PC-3 (cell line): Measurements from ENCODE around the gene ZCCHC10. TPM values are rescaled to one million over a fixed set of nuclear protein-coding genes. Genes with fewer than 3 reads are reported as not detected.
A peak's percentile ranks its signal among the peaks of the same experiment; 100 is the strongest.

Source experiments
- ATAC-seq: fragments of 200-7000 bp; cut with Tn5 transposase; 2 replicates; pipeline ENCODE4 v1.9.1; 2020; ENCODE audit warnings: mild to moderate bottlenecking, moderate library complexity
- BruUV-seq: library from RNA; stranded (reverse); fragments of 400-500 nt; replicated peaks from 2 replicates; lab custom pipeline; 2021; lab: Mats Ljungman, UMichigan
- CTCF ChIA-PET: fragments of 300-600 bp; sonication (Branson Sonifier 250); formaldehyde crosslinking; loops from one replicate; lab custom pipeline; 2022; ENCODE audit warnings: antibody characterized with exemption; lab: Charles Lee
- POLR2A ChIA-PET: fragments of 300-600 bp; sonication (Branson Sonifier 250); formaldehyde crosslinking; loops from one replicate; lab custom pipeline; 2022; ENCODE audit warnings: antibody characterized with exemption; ENCODE audit not compliant: unreplicated experiment; lab: Charles Lee
- DNase-seq: peaks from one replicate; pipeline ENCODE4 v3.0.0-alpha.2; 2015
- H2AFZ ChIP-seq: fragments of 300-600 bp; sonication (generic); 2 replicates; pipeline ENCODE4 v1.6.0; 2016; ENCODE audit warnings: antibody characterized with exemption, low read length
- H3F3A ChIP-seq: fragments of 300-600 bp; sonication (generic); one replicate; pipeline ENCODE4 v1.6.0; 2017; ENCODE audit warnings: antibody characterized with exemption, low read length, control low read depth, mild to moderate bottlenecking; ENCODE audit not compliant: unreplicated experiment
- H3K27ac ChIP-seq: fragments of 300-600 bp; sonication (generic); 2 replicates; pipeline ENCODE4 v1.5.1; 2016; ENCODE audit warnings: mild to moderate bottlenecking, low read length
- H3K27me3 ChIP-seq: fragments of 300-600 bp; sonication (generic); 2 replicates; pipeline ENCODE4 v1.6.1; 2016; ENCODE audit warnings: low read length, mixed read lengths
- H3K36me3 ChIP-seq: fragments of 300-600 bp; sonication (generic); 2 replicates; pipeline ENCODE4 v1.6.1; 2016; ENCODE audit warnings: low read depth, mixed run types, low read length, mixed read lengths
- H3K4me1 ChIP-seq: fragments of 300-600 bp; sonication (generic); 2 replicates; pipeline ENCODE4 v1.5.1; 2016; ENCODE audit warnings: low read length; ENCODE audit not compliant: insufficient read depth
- H3K4me2 ChIP-seq: fragments of 300-600 bp; sonication (generic); 2 replicates; pipeline ENCODE4 v1.6.0; 2016; ENCODE audit warnings: low read length
- H3K4me3 ChIP-seq: fragments of 300-600 bp; sonication (generic); 2 replicates; pipeline ENCODE4 v1.5.1; 2016; ENCODE audit warnings: mild to moderate bottlenecking, low read length, mixed read lengths
- H3K79me2 ChIP-seq: fragments of 300-600 bp; sonication (generic); 2 replicates; pipeline ENCODE4 v1.6.1; 2017; ENCODE audit warnings: low read length, mixed read lengths
- H3K9ac ChIP-seq: fragments of 300-600 bp; sonication (generic); 2 replicates; pipeline ENCODE4 v1.6.0; 2016; ENCODE audit warnings: mild to moderate bottlenecking, low read length
- H3K9me2 ChIP-seq: fragments of 300-600 bp; sonication (generic); replicated peaks from 2 replicates; pipeline ENCODE4 v1.6.1; 2016; ENCODE audit warnings: mixed run types, low read length, mixed read lengths
- H3K9me3 ChIP-seq: fragments of 300-600 bp; sonication (generic); 2 replicates; pipeline ENCODE4 v1.6.1; 2016; ENCODE audit warnings: low read length, mixed read lengths
- H4K20me1 ChIP-seq: fragments of 300-600 bp; sonication (generic); 2 replicates; pipeline ENCODE4 v1.6.1; 2016; ENCODE audit warnings: low read length, mixed read lengths
- EZH2 ChIP-seq: fragments of 300-600 bp; sonication (generic); IDR thresholded peaks from one replicate; pipeline ENCODE4 v1.6.1; 2017; ENCODE audit warnings: antibody characterized with exemption, mild to moderate bottlenecking, low read length; ENCODE audit not compliant: unreplicated experiment
- EZH2phosphoT487 ChIP-seq: fragments of 300-600 bp; sonication (generic); IDR thresholded peaks from 2 replicates; pipeline ENCODE4 v1.6.1; 2018; ENCODE audit warnings: mild to moderate bottlenecking, antibody characterized with exemption, low read length, borderline replicate concordance
- intact Hi-C: fragments of 100-400 bp; cut with micrococcal nuclease; formaldehyde crosslinking; loops from 2 replicates; pipeline ENCODE4 v1.9.0; 2023
- total RNA-seq: library from RNA; depleted of rRNA; stranded (reverse); fragments of >200 nt; gene quantifications from 2 replicates; pipeline ENCODE4 v1.2.3, GENCODE V29; 2014
- TF ChIP-seq, protein P1 (sequence below): fragments of 300-600 bp; sonication (generic); conservative IDR thresholded peaks from 2 replicates; pipeline ENCODE4 v1.5.1; 2017; ENCODE audit warnings: antibody characterized with exemption, low read depth, mild to moderate bottlenecking, low read length

Gene ZCCHC10
- total RNA-seq, 1 experiment from 2014 or later, result 6.1 TPM

DNA sequence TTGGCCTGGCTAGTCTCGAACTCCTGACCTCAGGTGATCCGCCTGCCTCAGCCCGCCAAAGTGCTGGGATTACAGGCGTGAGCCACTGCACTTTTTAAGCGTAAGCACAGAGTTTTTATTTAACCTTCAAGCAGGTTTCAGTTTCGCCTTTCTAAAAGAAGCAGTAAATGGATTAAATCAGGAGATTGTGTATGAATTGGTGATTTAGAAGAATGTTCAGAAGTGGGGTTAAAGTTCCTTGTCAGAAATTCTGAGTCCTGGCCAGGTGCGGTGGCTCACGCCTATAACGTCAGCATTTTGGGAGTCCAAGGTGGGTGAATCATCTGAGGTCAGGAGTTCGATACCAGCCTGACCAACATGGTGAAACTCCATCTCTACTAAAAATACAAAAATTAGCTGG is 37.6 kb upstream of the ZCCHC10 start:
- Histone ChIP-seq H3K27ac (no peak overlapping the region), H3K9me2 (no peaks in the 10 kb centered on the region), H4K20me1 (peaks cover 28% of the 10 kb centered on the region), H3K79me2 (peaks cover 83% of the 10 kb centered on the region), H3K4me3 (no peak overlapping the region), H2AFZ (no peak overlapping the region), H3K9ac (no peak overlapping the region), H3K9me3 (no peaks in the 10 kb centered on the region), H3K4me2 (no peak overlapping the region), H3K27me3 (no peaks in the 10 kb centered on the region), H3F3A (no peaks in the 10 kb centered on the region), H3K36me3 (peaks cover 22% of the 10 kb centered on the region), H3K4me1 (peaks cover 13% of the 10 kb centered on the region)
- CTCF ChIA-PET, result no interaction called here
- no peak for ATAC-seq
- TF ChIP-seq EZH2, result no peak
- TF ChIP-seq, protein P1, sequence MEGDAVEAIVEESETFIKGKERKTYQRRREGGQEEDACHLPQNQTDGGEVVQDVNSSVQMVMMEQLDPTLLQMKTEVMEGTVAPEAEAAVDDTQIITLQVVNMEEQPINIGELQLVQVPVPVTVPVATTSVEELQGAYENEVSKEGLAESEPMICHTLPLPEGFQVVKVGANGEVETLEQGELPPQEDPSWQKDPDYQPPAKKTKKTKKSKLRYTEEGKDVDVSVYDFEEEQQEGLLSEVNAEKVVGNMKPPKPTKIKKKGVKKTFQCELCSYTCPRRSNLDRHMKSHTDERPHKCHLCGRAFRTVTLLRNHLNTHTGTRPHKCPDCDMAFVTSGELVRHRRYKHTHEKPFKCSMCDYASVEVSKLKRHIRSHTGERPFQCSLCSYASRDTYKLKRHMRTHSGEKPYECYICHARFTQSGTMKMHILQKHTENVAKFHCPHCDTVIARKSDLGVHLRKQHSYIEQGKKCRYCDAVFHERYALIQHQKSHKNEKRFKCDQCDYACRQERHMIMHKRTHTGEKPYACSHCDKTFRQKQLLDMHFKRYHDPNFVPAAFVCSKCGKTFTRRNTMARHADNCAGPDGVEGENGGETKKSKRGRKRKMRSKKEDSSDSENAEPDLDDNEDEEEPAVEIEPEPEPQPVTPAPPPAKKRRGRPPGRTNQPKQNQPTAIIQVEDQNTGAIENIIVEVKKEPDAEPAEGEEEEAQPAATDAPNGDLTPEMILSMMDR, result no peak
- TF ChIP-seq EZH2phosphoT487, result no peak
- POLR2A ChIA-PET, result no interaction called here
- peak; percentile 13 for DNase-seq
- no TSS peak for BruUV-seq
- intact Hi-C loops, result no loop called here

DNA sequence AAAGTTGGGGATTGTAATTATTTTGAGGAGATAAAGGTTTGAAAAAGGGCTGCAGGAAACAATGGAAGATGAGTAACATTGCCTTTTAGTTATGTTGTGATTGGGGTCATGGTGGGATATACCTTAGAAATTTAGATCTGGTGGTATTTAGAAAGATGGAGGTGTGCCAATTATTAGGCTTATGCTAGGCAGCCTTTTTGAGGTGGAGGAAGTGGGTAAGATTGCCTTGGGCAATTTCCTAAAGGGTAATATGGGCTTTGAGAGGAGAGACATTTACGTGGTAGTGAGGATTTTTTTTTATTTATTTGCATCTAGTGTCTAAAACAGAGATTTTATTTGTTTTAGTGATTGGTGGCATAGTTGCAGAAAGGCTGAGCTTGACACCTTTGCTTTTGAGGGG is 35.9 kb upstream of the ZCCHC10 start:
- POLR2A ChIA-PET, result no interaction called here
- CTCF ChIA-PET, result no interaction called here
- Histone ChIP-seq H3K9me3 (no peaks in the 10 kb centered on the region), H3K27me3 (no peaks in the 10 kb centered on the region), H3K9ac (no peak overlapping the region), H3K36me3 (peaks cover 18% of the 10 kb centered on the region), H3K27ac (no peak overlapping the region), H3F3A (no peaks in the 10 kb centered on the region), H3K4me1 (peaks cover 13% of the 10 kb centered on the region), H3K4me2 (no peak overlapping the region), H3K79me2 (peaks cover 95% of the 10 kb centered on the region), H3K9me2 (no peaks in the 10 kb centered on the region), H4K20me1 (peaks cover 37% of the 10 kb centered on the region), H3K4me3 (no peak overlapping the region), H2AFZ (no peak overlapping the region)
- ATAC-seq, result no peak
- TF ChIP-seq EZH2phosphoT487, result no peak
- TF ChIP-seq EZH2, result no peak
- TF ChIP-seq, protein P1, result no peak
- no peak for DNase-seq
- intact Hi-C loops, result no loop called here
- BruUV-seq, result no TSS peak

DNA sequence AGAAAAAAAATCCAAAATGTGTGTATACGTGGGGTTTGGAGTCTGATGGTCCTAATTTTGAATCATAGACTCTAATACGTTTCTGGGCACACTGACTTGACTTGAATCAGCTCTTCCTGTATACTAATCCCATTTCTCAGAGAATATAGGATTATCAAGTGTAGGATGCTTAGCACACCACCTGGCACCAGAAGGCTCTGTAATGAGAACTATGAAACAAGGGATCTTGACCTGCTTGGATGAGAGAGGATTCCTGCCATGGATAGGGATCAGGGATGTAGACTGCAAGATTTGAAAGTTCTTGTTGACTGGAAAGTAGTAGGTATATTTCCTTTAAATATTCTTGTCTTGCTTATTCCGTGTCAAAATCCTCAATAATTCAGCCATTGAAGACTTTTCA is 33.3 kb upstream of the ZCCHC10 start:
- no peaks in the 10 kb centered on the region for H3K27me3 ChIP-seq
- DNase-seq (no peak), ATAC-seq (no peak)
- ChIA-PET POLR2A (no interaction called here), CTCF (no interaction called here)
- peaks cover 98% of the 10 kb centered on the region for H3K79me2 ChIP-seq
- BruUV-seq, result no TSS peak
- no peak overlapping the region for H3K4me3 ChIP-seq
- H3K9me2 ChIP-seq, result no peaks in the 10 kb centered on the region
- no peak overlapping the region for H2AFZ ChIP-seq
- H3K9ac ChIP-seq, result no peak overlapping the region
- intact Hi-C loops, result no loop called here
- no peaks in the 10 kb centered on the region for H3K36me3 ChIP-seq
- H3K9me3 ChIP-seq, result no peaks in the 10 kb centered on the region
- H3K27ac ChIP-seq, result no peak overlapping the region
- H3K4me2 ChIP-seq, result no peak overlapping the region
- peaks cover 46% of the 10 kb centered on the region for H4K20me1 ChIP-seq
- TF ChIP-seq EZH2phosphoT487 (no peak), EZH2 (no peak)
- TF ChIP-seq, protein P1, result no peak
- H3K4me1 ChIP-seq, result 0 out of 2 replicates have a peak, but pooled peaks cover 3% of the 10 kb centered on the region
- H3F3A ChIP-seq, result no peaks in the 10 kb centered on the region
